SK-N-SH treated with all-trans-retinoic acid at 6 μM for 48 hours (cell line): Measurements from ENCODE around the gene ROBO2.

Source experiments
- ATAC-seq: fragments of 200-7000 bp; cut with Tn5 transposase; 3 replicates; pipeline ENCODE4 v1.9.1; 2020; ENCODE audit warnings: mild to moderate bottlenecking, moderate library complexity
- ARNTL ChIP-seq: fragments of 450-650 bp; formaldehyde crosslinking; IDR thresholded peaks from 2 replicates; pipeline ENCODE4 v1.5.0; 2020; ENCODE audit warnings: low read depth, mild to moderate bottlenecking, moderate library complexity, borderline replicate concordance
- BACH2 ChIP-seq: fragments of 250-450 bp; sonication (Bioruptor Pico); IDR thresholded peaks from 2 replicates; pipeline ENCODE4 v1.9.0; 2021; ENCODE audit warnings: mild to moderate bottlenecking, borderline replicate concordance
- CSDC2 ChIP-seq: fragments of 250-450 bp; sonication (Bioruptor Pico); IDR thresholded peaks from 2 replicates; pipeline ENCODE4 v1.5.0; 2020; ENCODE audit warnings: mild to moderate bottlenecking, moderate library complexity
- GLIS3 ChIP-seq: fragments of 250-450 bp; sonication (Bioruptor Pico); IDR thresholded peaks from 2 replicates; pipeline ENCODE4 v1.5.0; 2020; ENCODE audit warnings: mild to moderate bottlenecking, moderate library complexity
- ISL1 ChIP-seq: fragments of 250-450 bp; sonication (Bioruptor Pico); IDR thresholded peaks from 2 replicates; pipeline ENCODE4 v2.1.2; 2022; ENCODE audit warnings: mild to moderate bottlenecking, moderate library complexity
- PPARA ChIP-seq: fragments of 250-450 bp; sonication (Bioruptor Pico); IDR thresholded peaks from 2 replicates; pipeline ENCODE4 v1.5.0; 2020; ENCODE audit warnings: mild to moderate bottlenecking, borderline replicate concordance
- RARB ChIP-seq: fragments of 250-450 bp; sonication (Bioruptor Pico); IDR thresholded peaks from 2 replicates; pipeline ENCODE4 v1.8.0; 2021; ENCODE audit warnings: mild to moderate bottlenecking, moderate library complexity
- SNAI2 ChIP-seq: fragments of 250-450 bp; sonication (Bioruptor Pico); IDR thresholded peaks from 2 replicates; pipeline ENCODE4 v1.5.0; 2020; ENCODE audit warnings: mild to moderate bottlenecking, moderate library complexity
- TCF4 ChIP-seq: fragments of 250-450 bp; sonication (Bioruptor Pico); IDR thresholded peaks from 2 replicates; pipeline ENCODE4 v1.8.0; 2021; ENCODE audit warnings: mild to moderate bottlenecking, moderate library complexity, borderline replicate concordance
- TOX ChIP-seq: fragments of 250-450 bp; sonication (Bioruptor Pico); IDR thresholded peaks from 2 replicates; pipeline ENCODE4 v1.8.0; 2021; ENCODE audit warnings: mild to moderate bottlenecking, moderate library complexity, borderline replicate concordance
- ZC3H10 ChIP-seq: fragments of 250-450 bp; sonication (Bioruptor Pico); IDR thresholded peaks from 2 replicates; pipeline ENCODE4 v1.5.1; 2021; ENCODE audit warnings: mild to moderate bottlenecking, moderate library complexity
- ZFP3 ChIP-seq: fragments of 250-450 bp; sonication (Bioruptor Pico); IDR thresholded peaks from 2 replicates; pipeline ENCODE4 v1.5.0; 2020; ENCODE audit warnings: mild to moderate bottlenecking, moderate library complexity
- ZFP30 ChIP-seq: fragments of 450-650 bp; formaldehyde crosslinking; IDR thresholded peaks from 2 replicates; pipeline ENCODE4 v1.5.0; 2022; ENCODE audit warnings: mild to moderate bottlenecking, moderate library complexity
- ZNF565 ChIP-seq: fragments of 450-650 bp; formaldehyde crosslinking; conservative IDR thresholded peaks from 2 replicates; pipeline ENCODE4 v1.5.0; 2020; ENCODE audit warnings: low read depth, mild to moderate bottlenecking, moderate library complexity
- ZNF70 ChIP-seq: fragments of 450-650 bp; formaldehyde crosslinking; IDR thresholded peaks from 2 replicates; pipeline ENCODE4 v1.5.0; 2020; ENCODE audit warnings: mild to moderate bottlenecking, moderate library complexity
- ZNF8 ChIP-seq: fragments of 450-650 bp; formaldehyde crosslinking; IDR thresholded peaks from 2 replicates; pipeline ENCODE4 v1.5.0; 2020; ENCODE audit warnings: mild to moderate bottlenecking, moderate library complexity
- TF ChIP-seq, protein P1 (sequence below): fragments of 250-450 bp; sonication (Bioruptor Pico); IDR thresholded peaks from 2 replicates; pipeline ENCODE4 v1.5.0; 2020; ENCODE audit warnings: mild to moderate bottlenecking, moderate library complexity
- TF ChIP-seq, protein P2 (sequence below): fragments of 250-450 bp; sonication (Bioruptor Pico); IDR thresholded peaks from 2 replicates; pipeline ENCODE4 v1.5.1; 2021; ENCODE audit warnings: mild to moderate bottlenecking, moderate library complexity
- TF ChIP-seq, protein P3 (sequence below): fragments of 250-450 bp; sonication (Bioruptor Pico); IDR thresholded peaks from 2 replicates; pipeline ENCODE4 v1.8.0; 2021; ENCODE audit warnings: low read depth, mild to moderate bottlenecking, moderate library complexity, borderline replicate concordance
- TF ChIP-seq, protein P4 (sequence below): fragments of 250-450 bp; sonication (Bioruptor Pico); IDR thresholded peaks from 2 replicates; pipeline ENCODE4 v1.5.1; 2020; ENCODE audit warnings: low read depth, mild to moderate bottlenecking, moderate library complexity

The ROBO2 gene

DNA sequence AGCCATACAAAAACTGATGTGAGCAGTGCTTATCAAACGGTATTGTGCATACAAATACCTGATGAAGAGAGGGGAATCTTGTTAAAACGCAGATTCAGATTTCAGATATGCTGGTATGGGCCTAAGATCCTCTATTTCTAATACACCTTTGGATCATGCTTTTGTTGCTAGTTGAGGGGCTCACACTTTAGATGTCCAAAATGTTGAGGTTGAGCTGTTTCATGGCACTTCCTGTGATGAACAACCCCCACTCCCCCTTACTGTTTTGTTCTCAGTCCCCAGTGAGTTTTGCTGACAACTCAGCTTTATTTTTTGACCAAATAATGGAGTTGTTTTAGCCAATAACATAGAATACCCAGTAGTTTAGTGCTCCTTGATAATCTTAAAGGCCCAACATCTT lies 53.2 kb downstream of the ROBO2 start (continued):
- TF ChIP-seq, protein P1, sequence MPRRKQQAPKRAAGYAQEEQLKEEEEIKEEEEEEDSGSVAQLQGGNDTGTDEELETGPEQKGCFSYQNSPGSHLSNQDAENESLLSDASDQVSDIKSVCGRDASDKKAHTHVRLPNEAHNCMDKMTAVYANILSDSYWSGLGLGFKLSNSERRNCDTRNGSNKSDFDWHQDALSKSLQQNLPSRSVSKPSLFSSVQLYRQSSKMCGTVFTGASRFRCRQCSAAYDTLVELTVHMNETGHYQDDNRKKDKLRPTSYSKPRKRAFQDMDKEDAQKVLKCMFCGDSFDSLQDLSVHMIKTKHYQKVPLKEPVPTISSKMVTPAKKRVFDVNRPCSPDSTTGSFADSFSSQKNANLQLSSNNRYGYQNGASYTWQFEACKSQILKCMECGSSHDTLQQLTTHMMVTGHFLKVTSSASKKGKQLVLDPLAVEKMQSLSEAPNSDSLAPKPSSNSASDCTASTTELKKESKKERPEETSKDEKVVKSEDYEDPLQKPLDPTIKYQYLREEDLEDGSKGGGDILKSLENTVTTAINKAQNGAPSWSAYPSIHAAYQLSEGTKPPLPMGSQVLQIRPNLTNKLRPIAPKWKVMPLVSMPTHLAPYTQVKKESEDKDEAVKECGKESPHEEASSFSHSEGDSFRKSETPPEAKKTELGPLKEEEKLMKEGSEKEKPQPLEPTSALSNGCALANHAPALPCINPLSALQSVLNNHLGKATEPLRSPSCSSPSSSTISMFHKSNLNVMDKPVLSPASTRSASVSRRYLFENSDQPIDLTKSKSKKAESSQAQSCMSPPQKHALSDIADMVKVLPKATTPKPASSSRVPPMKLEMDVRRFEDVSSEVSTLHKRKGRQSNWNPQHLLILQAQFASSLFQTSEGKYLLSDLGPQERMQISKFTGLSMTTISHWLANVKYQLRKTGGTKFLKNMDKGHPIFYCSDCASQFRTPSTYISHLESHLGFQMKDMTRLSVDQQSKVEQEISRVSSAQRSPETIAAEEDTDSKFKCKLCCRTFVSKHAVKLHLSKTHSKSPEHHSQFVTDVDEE (CRISPR knock-in tag): no peak
- TF ChIP-seq ZC3H10 (CRISPR knock-in tag) (no peak), ISL1 (CRISPR knock-in tag) (no peak), SNAI2 (CRISPR knock-in tag) (no peak), RARB (CRISPR knock-in tag) (no peak)

DNA sequence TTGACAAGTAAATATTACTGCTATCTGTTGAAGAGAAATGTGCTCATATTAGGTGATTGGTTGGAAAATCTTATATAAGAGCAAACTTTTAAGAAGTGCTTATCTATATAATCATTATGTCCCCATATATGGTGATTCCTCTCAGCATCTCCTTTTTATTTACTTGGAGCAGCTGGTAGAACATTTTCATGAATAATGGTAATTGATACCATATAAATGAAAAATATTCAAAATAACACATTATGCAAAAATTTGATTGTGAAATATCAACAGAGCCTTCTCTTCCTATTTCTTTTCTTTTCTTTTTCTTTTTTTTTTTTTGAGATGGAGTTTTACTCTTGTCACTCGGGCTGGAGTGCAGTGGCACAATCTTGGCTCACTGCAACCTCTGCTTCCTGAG lies 56.2 kb downstream of the ROBO2 start:
- ATAC-seq: no peak
- TF ChIP-seq, protein P2, sequence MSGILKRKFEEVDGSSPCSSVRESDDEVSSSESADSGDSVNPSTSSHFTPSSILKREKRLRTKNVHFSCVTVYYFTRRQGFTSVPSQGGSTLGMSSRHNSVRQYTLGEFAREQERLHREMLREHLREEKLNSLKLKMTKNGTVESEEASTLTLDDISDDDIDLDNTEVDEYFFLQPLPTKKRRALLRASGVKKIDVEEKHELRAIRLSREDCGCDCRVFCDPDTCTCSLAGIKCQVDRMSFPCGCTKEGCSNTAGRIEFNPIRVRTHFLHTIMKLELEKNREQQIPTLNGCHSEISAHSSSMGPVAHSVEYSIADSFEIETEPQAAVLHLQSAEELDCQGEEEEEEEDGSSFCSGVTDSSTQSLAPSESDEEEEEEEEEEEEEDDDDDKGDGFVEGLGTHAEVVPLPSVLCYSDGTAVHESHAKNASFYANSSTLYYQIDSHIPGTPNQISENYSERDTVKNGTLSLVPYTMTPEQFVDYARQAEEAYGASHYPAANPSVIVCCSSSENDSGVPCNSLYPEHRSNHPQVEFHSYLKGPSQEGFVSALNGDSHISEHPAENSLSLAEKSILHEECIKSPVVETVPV (CRISPR knock-in tag): no peak
- TF ChIP-seq ZNF565 (CRISPR knock-in tag) (no peak), ARNTL (no peak), BACH2 (no peak), TCF4 (CRISPR knock-in tag) (no peak), ZNF70 (no peak), TOX (CRISPR knock-in tag) (no peak), ISL1 (CRISPR knock-in tag) (no peak), CSDC2 (CRISPR knock-in tag) (no peak), PPARA (CRISPR knock-in tag) (no peak), ZNF8 (no peak), ZFP30 (CRISPR knock-in tag) (no peak)
- TF ChIP-seq, protein P1 (CRISPR knock-in tag): no peak
- TF ChIP-seq, protein P3, sequence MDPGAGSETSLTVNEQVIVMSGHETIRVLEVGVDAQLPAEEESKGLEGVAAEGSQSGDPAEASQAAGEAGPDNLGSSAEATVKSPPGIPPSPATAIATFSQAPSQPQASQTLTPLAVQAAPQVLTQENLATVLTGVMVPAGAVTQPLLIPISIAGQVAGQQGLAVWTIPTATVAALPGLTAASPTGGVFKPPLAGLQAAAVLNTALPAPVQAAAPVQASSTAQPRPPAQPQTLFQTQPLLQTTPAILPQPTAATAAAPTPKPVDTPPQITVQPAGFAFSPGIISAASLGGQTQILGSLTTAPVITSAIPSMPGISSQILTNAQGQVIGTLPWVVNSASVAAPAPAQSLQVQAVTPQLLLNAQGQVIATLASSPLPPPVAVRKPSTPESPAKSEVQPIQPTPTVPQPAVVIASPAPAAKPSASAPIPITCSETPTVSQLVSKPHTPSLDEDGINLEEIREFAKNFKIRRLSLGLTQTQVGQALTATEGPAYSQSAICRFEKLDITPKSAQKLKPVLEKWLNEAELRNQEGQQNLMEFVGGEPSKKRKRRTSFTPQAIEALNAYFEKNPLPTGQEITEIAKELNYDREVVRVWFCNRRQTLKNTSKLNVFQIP: no peak
- TF ChIP-seq, protein P4, sequence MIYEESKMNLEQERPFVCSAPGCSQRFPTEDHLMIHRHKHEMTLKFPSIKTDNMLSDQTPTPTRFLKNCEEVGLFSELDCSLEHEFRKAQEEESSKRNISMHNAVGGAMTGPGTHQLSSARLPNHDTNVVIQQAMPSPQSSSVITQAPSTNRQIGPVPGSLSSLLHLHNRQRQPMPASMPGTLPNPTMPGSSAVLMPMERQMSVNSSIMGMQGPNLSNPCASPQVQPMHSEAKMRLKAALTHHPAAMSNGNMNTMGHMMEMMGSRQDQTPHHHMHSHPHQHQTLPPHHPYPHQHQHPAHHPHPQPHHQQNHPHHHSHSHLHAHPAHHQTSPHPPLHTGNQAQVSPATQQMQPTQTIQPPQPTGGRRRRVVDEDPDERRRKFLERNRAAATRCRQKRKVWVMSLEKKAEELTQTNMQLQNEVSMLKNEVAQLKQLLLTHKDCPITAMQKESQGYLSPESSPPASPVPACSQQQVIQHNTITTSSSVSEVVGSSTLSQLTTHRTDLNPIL (CRISPR knock-in tag): no peak

DNA sequence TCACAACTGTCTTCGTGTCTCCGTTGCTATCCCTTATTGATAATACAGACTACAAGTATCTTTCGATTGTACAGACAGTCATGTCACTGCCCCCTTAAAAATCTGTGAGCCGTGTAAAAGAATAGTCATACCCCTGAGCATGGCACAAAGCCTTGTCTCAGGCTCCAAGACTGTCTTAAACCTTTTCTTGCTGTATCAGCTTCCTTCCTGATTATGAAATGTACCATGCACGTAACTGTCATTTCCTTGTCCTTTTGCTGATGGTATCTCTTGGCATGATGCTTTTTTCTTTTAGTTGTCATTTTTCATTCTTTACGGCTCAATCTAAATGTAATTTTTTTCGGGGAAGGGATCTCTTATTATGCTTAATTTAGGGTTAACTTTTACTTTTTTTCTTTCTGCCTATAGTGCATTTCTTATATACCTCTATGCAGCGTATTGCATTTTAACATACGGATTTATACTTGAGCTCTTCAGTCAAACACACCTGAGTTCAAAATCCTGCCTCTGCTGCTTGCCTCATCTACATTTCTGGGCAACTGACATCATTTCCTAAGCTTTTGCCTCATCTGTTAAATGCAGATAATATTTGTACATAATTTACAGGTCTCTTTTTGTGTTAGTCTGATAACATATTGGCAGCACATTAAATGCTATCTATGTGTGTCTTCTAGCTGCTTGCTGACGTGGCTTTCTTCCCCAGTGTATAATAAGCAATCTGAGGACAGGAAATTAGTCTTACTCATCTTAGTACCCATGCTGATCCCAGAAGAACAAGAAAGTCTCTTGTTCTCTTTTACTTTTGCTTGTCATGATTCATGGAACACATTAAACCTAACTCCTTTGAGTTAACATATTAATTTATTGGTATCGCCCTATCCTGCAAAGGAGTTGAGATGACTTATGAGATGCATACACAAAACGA lies 57.3 kb downstream of the ROBO2 start:
- ATAC-seq: no peak
- TF ChIP-seq SNAI2 (CRISPR knock-in tag) (no peak), ISL1 (CRISPR knock-in tag) (no peak), ZNF565 (CRISPR knock-in tag) (no peak), ARNTL (no peak), GLIS3 (CRISPR knock-in tag) (no peak), TCF4 (CRISPR knock-in tag) (no peak), RARB (CRISPR knock-in tag) (no peak), ZNF70 (no peak), ZFP3 (CRISPR knock-in tag) (no peak)
- TF ChIP-seq, protein P1 (CRISPR knock-in tag): no peak
- TF ChIP-seq, protein P3: no peak
